Endothelial cell of umbilical vein (primary cell): ENCODE data around the gene TRIM17.

Experiments
- EZH2 ChIP-seq: IDR thresholded peaks from 2 replicates; pipeline ENCODE4 v1.6.1; 2012; ENCODE audit warnings: borderline replicate concordance, low read depth, mild to moderate bottlenecking, moderate library complexity, low read length, inconsistent platforms; ENCODE audit not compliant: severe bottlenecking
- POLR2A ChIP-seq: IDR thresholded peaks from 2 replicates; pipeline ENCODE4 v1.6.1; 2012; ENCODE audit warnings: low read depth, mild to moderate bottlenecking, control low read depth, low read length
- TF ChIP-seq, protein P1 (sequence below), 2 donors: IDR thresholded peaks; 1 replicate in 1 of 2; 2 replicates in 1 of 2; pipeline ENCODE4 v1.5.1; 2011; ENCODE audit warnings: low read length in 2 of 2, mild to moderate bottlenecking in 2 of 2, moderate library complexity in 2 of 2, control low read depth in 1 of 2, inconsistent platforms in 1 of 2, low read depth in 1 of 2; ENCODE audit not compliant: insufficient read depth in 1 of 2; ENCODE audit errors: extremely low read depth in 1 of 2

DNA sequence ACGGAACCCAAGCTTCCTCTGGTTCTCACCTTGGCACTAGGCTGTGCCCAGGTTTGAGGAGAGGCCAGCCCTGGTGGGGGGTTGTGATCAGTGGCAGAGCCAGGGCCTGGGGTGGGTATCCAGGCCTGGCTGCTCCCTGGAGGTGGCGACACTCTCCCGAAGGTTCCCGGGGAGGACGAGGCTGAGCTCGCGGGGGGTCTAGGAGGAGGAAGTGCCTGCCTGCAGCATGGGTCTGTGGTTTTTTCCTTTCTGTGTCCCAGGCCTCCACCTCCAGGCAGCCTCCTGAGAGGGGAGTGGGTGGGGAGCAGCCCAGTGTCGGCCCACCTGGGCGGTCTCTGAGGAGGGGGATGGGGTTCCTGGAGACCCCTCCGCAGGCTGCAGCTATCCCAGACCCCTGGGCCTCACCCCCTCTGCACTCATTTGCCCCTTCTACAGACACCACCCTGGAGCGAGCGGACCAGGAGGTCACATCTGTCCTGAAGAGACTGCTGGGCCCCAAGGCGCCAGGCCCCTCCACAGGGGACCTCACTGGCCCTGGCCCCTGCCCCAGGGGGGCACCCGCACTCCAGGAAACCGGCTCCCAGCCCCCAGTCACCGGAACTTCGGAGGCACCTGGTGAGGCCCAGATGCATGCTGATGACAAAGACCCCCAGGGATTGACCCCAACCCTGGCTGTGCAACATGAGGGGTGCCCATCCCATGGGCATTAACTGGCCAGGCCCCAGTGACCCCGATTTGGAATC lies 54.3 kb downstream of the TRIM17 start:
- TF ChIP-seq, protein P1, sequence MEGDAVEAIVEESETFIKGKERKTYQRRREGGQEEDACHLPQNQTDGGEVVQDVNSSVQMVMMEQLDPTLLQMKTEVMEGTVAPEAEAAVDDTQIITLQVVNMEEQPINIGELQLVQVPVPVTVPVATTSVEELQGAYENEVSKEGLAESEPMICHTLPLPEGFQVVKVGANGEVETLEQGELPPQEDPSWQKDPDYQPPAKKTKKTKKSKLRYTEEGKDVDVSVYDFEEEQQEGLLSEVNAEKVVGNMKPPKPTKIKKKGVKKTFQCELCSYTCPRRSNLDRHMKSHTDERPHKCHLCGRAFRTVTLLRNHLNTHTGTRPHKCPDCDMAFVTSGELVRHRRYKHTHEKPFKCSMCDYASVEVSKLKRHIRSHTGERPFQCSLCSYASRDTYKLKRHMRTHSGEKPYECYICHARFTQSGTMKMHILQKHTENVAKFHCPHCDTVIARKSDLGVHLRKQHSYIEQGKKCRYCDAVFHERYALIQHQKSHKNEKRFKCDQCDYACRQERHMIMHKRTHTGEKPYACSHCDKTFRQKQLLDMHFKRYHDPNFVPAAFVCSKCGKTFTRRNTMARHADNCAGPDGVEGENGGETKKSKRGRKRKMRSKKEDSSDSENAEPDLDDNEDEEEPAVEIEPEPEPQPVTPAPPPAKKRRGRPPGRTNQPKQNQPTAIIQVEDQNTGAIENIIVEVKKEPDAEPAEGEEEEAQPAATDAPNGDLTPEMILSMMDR (IDR thresholded peaks at IDR 0.05; ENCODE audit: extremely low read depth in 1 of 2, insufficient read depth in 1 of 2, low read depth in 1 of 2, low read length in 2 of 2) = no peak
- TF ChIP-seq POLR2A (no peak), EZH2 (no peak)
